ENCODE measurements around the gene VAV3. TPM values are rescaled to one million over a fixed set of nuclear protein-coding genes. Genes with fewer than 3 reads are reported as not detected.

Gene VAV3
- total RNA-seq, 2 experiments from 2014 or later = 5.5 to 5.6 TPM

- Mint-ChIP-seq H3K36me3 (ENCODE audit: low read depth) (no peaks in the 10 kb centered on the region), H3K27me3 (no peaks in the 10 kb centered on the region), H3K4me1 (ENCODE audit: low read depth) (peaks cover 37% of the 10 kb centered on the region), H3K9me3 (no peaks in the 10 kb centered on the region), H3K27ac (no peak overlapping the region), H3K4me3 (no peak overlapping the region)
- intact Hi-C loops (cut with DNase I, micrococcal nuclease) = no loop called here
- H3K4me3 ChIP-seq (ENCODE audit: low read length) = no peak overlapping the region
- DNase-seq (peak in 2 of 14 experiments; percentile 52 to 61), ATAC-seq (ENCODE audit: poor library complexity) (no peak)
- H3K36me3 ChIP-seq (ENCODE audit: insufficient read depth, low read length) = no peaks in the 10 kb centered on the region
- H3K4me1 ChIP-seq (ENCODE audit: insufficient read depth, low read length) = peaks cover 9% of the 10 kb centered on the region
- POLR2A ChIA-PET = no interaction called here
- TF ChIP-seq CTCF (IDR thresholded peaks at IDR 0.05) = no peak
- CTCF ChIA-PET = no interaction called here
- H3K9me3 ChIP-seq (ENCODE audit: control insufficient read depth in 1 of 2, insufficient read depth in 1 of 2, low read length in 2 of 2) = no peaks in the 10 kb centered on the region
- no peak overlapping the region for H3K27ac ChIP-seq (ENCODE audit: low read depth in 1 of 2, low read length in 2 of 2)
- no peaks in the 10 kb centered on the region for H3K27me3 ChIP-seq (ENCODE audit: control insufficient read depth in 1 of 2, insufficient read depth in 2 of 2, low read length in 2 of 2)
These were observed 23.9 kb downstream of the VAV3 start for GRCh38 chr1:107941123-107941522.

GRCh38 chr1:107940701-107941100 is 24.3 kb downstream of the VAV3 start:
- Histone ChIP-seq H3K9me3 (ENCODE audit: control insufficient read depth in 1 of 2, insufficient read depth in 1 of 2, low read length in 2 of 2) (no peaks in the 10 kb centered on the region), H3K4me1 (ENCODE audit: insufficient read depth, low read length) (peaks cover 10% of the 10 kb centered on the region), H3K4me3 (ENCODE audit: low read length) (no peak overlapping the region), H3K27me3 (ENCODE audit: control insufficient read depth in 1 of 2, insufficient read depth in 2 of 2, low read length in 2 of 2) (no peaks in the 10 kb centered on the region), H3K27ac (ENCODE audit: low read depth in 1 of 2, low read length in 2 of 2) (no peak overlapping the region), H3K36me3 (ENCODE audit: insufficient read depth, low read length) (no peaks in the 10 kb centered on the region)
- Mint-ChIP-seq H3K4me1 (ENCODE audit: low read depth) (peaks cover 39% of the 10 kb centered on the region), H3K4me3 (no peak overlapping the region), H3K27me3 (no peaks in the 10 kb centered on the region), H3K9me3 (no peaks in the 10 kb centered on the region), H3K27ac (no peak overlapping the region), H3K36me3 (ENCODE audit: low read depth) (no peaks in the 10 kb centered on the region)
- CTCF ChIA-PET = no interaction called here
- no peak for DNase-seq
- TF ChIP-seq CTCF (IDR thresholded peaks at IDR 0.05) = no peak
- POLR2A ChIA-PET = no interaction called here
- no peak for ATAC-seq (ENCODE audit: poor library complexity)
- intact Hi-C loops (cut with DNase I, micrococcal nuclease) = no loop called here

- ChIA-PET CTCF (interaction anchor here (0.6 kb wide), 1 partner anchor 11 kb away, joined by 3 read pairs; no protein-coding TSS in a partner anchor), POLR2A (no interaction called here)
- no peaks in the 10 kb centered on the region for H3K36me3 Mint-ChIP-seq (ENCODE audit: low read depth)
- no peak for ATAC-seq (ENCODE audit: poor library complexity)
- intact Hi-C loops (cut with DNase I, micrococcal nuclease) = no loop called here
- TF ChIP-seq CTCF (IDR thresholded peaks at IDR 0.05) = no peak
- Histone ChIP-seq H3K4me1 (ENCODE audit: insufficient read depth, low read length) (peaks cover 15% of the 10 kb centered on the region), H3K36me3 (ENCODE audit: insufficient read depth, low read length) (no peaks in the 10 kb centered on the region), H3K4me3 (ENCODE audit: low read length) (no peak overlapping the region), H3K27ac (ENCODE audit: low read depth in 1 of 2, low read length in 2 of 2) (no peak overlapping the region), H3K9me3 (ENCODE audit: control insufficient read depth in 1 of 2, insufficient read depth in 1 of 2, low read length in 2 of 2) (no peaks in the 10 kb centered on the region), H3K27me3 (ENCODE audit: control insufficient read depth in 1 of 2, insufficient read depth in 2 of 2, low read length in 2 of 2) (no peaks in the 10 kb centered on the region)
- DNase-seq = no peak
- no peaks in the 10 kb centered on the region for H3K27me3 Mint-ChIP-seq
- peaks cover 45% of the 10 kb centered on the region for H3K4me1 Mint-ChIP-seq (ENCODE audit: low read depth)
- no peak overlapping the region for H3K4me3 Mint-ChIP-seq
- no peaks in the 10 kb centered on the region for H3K9me3 Mint-ChIP-seq
- H3K27ac Mint-ChIP-seq = no peak overlapping the region
These were observed 24.9 kb downstream of the VAV3 start for GRCh38 chr1:107940017-107940577.

Data from CD4-positive, alpha-beta T cell (primary cell).